B cell (primary cell): ENCODE results near the gene SLC1A2. TPM values are rescaled to one million over a fixed set of nuclear protein-coding genes. Genes with fewer than 3 reads are reported as not detected.

Source experiments
- ATAC-seq: fragments of 200-7000 bp; cut with Tn5 transposase; one replicate; pipeline ENCODE4 v1.10.0; 2021; ENCODE audit warnings: low read depth, mild to moderate bottlenecking, moderate number of reproducible peaks, moderate library complexity
- CTCF ChIA-PET: fragments of 350-600 bp; sonication (Branson Sonifier 250); formaldehyde crosslinking; loops from one replicate; lab custom pipeline; 2021; ENCODE audit warnings: antibody characterized with exemption, inconsistent platforms; lab: Charles Lee
- POLR2A ChIA-PET: fragments of 350-600 bp; sonication (Branson Sonifier 250); formaldehyde crosslinking; loops from one replicate; lab custom pipeline; 2021; ENCODE audit warnings: antibody characterized with exemption; lab: Charles Lee
- DNase-seq: peaks from one replicate; pipeline ENCODE4 v3.0.0; 2013
- H2AFZ ChIP-seq: 2 replicates; pipeline ENCODE4 v1.6.1; 2012; ENCODE audit warnings: mild to moderate bottlenecking, low read depth, low read length; ENCODE audit not compliant: insufficient read depth, poor library complexity, severe bottlenecking
- H3K27ac ChIP-seq, 2 donors: 1 replicate in 1 of 2; 2 replicates in 1 of 2; pipeline ENCODE4 v1.5.1; 2012 to 2013; ENCODE audit warnings: low read length in 2 of 2, mild to moderate bottlenecking in 2 of 2, moderate library complexity in 1 of 2
- H3K27me3 ChIP-seq, 4 experiments: fragments of 200-600 bp in 1 of 4; sonication (generic) in 1 of 4; replicated peaks in 1 of 4; 1 replicate in 2 of 4; 2 replicates in 2 of 4; pipeline versions ENCODE4 v1.6.1 to v1.7.0; 2013 to 2016; ENCODE audit warnings: low read length in 3 of 4, mild to moderate bottlenecking in 2 of 4, mixed read lengths in 1 of 4, moderate library complexity in 1 of 4; ENCODE audit not compliant: insufficient read depth in 4 of 4, control insufficient read depth in 3 of 4; ENCODE audit errors: control extremely low read depth in 1 of 4
- H3K36me3 ChIP-seq, 2 experiments: replicated peaks in 1 of 2; 1 replicate in 1 of 2; 2 replicates in 1 of 2; pipeline versions ENCODE4 v1.6.1 to v1.7.1; 2013; ENCODE audit warnings: low read length in 1 of 2; ENCODE audit not compliant: insufficient read depth in 2 of 2, control insufficient read depth in 1 of 2; ENCODE audit errors: control extremely low read depth in 1 of 2, extremely low read depth in 1 of 2
- H3K4me1 ChIP-seq, 2 donors: fragments of 200-600 bp in 1 of 2; sonication (generic) in 1 of 2; 1 replicate in 1 of 2; 2 replicates in 1 of 2; pipeline versions ENCODE4 v1.5.1 to v1.6.1; 2013 to 2017; ENCODE audit warnings: low read length in 2 of 2; ENCODE audit not compliant: control insufficient read depth in 2 of 2, insufficient read depth in 2 of 2
- H3K4me2 ChIP-seq: replicated peaks from 2 replicates; pipeline ENCODE3; 2012; ENCODE audit warnings: mild to moderate bottlenecking, low read depth, low read length; ENCODE audit not compliant: poor library complexity, severe bottlenecking
- H3K4me3 ChIP-seq, 5 experiments: fragments of 200-600 bp in 1 of 5; sonication (generic) in 1 of 5; 1 replicate in 3 of 5; 2 replicates in 2 of 5; pipeline versions ENCODE4 v1.5.1 to v1.7.0; 2011 to 2016; ENCODE audit warnings: low read length in 4 of 5, mild to moderate bottlenecking in 4 of 5, low read depth in 2 of 5, control low read depth in 1 of 5, moderate library complexity in 1 of 5; ENCODE audit not compliant: insufficient read depth in 1 of 5; ENCODE audit errors: control extremely low read depth in 1 of 5, extremely low read depth in 1 of 5
- H3K79me2 ChIP-seq: fragments of 200-600 bp; sonication (generic); one replicate; pipeline ENCODE4 v1.6.0; 2016; ENCODE audit warnings: low read length; ENCODE audit not compliant: control insufficient read depth, insufficient read depth
- H3K9ac ChIP-seq: fragments of 200-600 bp; sonication (generic); 2 replicates; pipeline ENCODE4 v1.6.1; 2017; ENCODE audit warnings: mild to moderate bottlenecking, low read length, moderate library complexity
- H3K9me3 ChIP-seq, 3 donors: one replicate each; pipeline versions ENCODE4 v1.6.1 to v1.7.1; 2013; ENCODE audit warnings: low read length in 2 of 3; ENCODE audit not compliant: control insufficient read depth in 2 of 3, insufficient read depth in 1 of 3; ENCODE audit errors: control extremely low read depth in 1 of 3
- H4K20me1 ChIP-seq: 2 replicates; pipeline ENCODE4 v1.6.0; 2012; ENCODE audit warnings: mild to moderate bottlenecking, low read length; ENCODE audit not compliant: insufficient read depth, control insufficient read depth, poor library complexity, severe bottlenecking
- H3K27ac Mint-ChIP-seq: one replicate; pipeline ENCODE4 v1.8.0; 2021; ENCODE audit warnings: mixed read lengths
- H3K27me3 Mint-ChIP-seq: one replicate; pipeline ENCODE4 v1.8.0; 2021; ENCODE audit warnings: mixed read lengths
- H3K4me1 Mint-ChIP-seq: one replicate; pipeline ENCODE4 v1.8.0; 2021; ENCODE audit warnings: mixed read lengths
- H3K4me3 Mint-ChIP-seq: one replicate; pipeline ENCODE4 v1.8.0; 2021; ENCODE audit warnings: mixed read lengths
- H3K9me3 Mint-ChIP-seq: one replicate; pipeline ENCODE4 v1.8.0; 2022; ENCODE audit warnings: mixed read lengths; ENCODE audit not compliant: insufficient read depth
- EZH2 ChIP-seq: IDR thresholded peaks from 2 replicates; pipeline ENCODE4 v1.6.1; 2012; ENCODE audit warnings: borderline replicate concordance, low read depth, mild to moderate bottlenecking, moderate library complexity, low read length; ENCODE audit not compliant: insufficient read depth, poor library complexity, severe bottlenecking
- WGBS: methylation state at CpG from one replicate; pipeline ENCODE4 v1.1.5; 2013; ENCODE audit warnings: missing lambda C conversion rate; ENCODE audit not compliant: insufficient coverage; 5-methylcytosine and 5-hydroxymethylcytosine counted together
- intact Hi-C: fragments of 100-400 bp; cut with micrococcal nuclease; formaldehyde crosslinking; loops from one replicate; pipeline ENCODE4 v1.10.0; 2022
- polyA plus RNA-seq: library from polyadenylated mRNA; depleted of rRNA; stranded (reverse); fragments of >200 nt; gene quantifications from 2 replicates; pipeline ENCODE4 v1.2.3, GENCODE V29; 2012
- total RNA-seq, 2 donors: library from RNA; stranded (reverse); fragments of 120-200 nt in 1 of 2; gene quantifications; 1 replicate in 1 of 2; 2 replicates in 1 of 2; pipeline versions ENCODE4 v1.2.3 to v1.2.4, GENCODE V29; 2013 to 2022
- TF ChIP-seq, protein P1 (sequence below): fragments of 200-600 bp; IDR thresholded peaks from one replicate; pipeline ENCODE4 v1.8.0; 2022; ENCODE audit warnings: antibody characterized with exemption, mild to moderate bottlenecking

The SLC1A2 gene
- total and polyA plus RNA-seq, 2 donors (not counting 1 experiment from before 2014, with no cell fraction given): not detected

DNA sequence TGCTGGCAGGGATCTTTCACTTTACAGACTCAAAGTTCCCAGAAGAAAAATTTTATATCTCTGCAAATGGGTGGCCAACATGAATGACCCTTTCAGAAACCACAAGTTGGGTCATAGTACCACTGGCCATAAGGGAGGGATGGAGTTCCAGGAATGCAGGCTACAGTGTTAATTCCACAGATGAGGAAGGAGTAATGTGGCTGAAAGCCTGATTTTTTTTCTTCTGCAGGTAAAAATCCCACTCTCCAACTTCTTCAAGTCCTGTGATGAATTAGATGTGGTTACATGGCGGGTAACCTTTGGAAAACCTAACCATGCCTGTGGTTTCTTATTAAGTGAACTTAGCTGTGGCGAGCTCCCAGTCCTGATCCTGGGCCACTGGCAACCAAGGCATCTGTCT is 103.2 kb downstream of the SLC1A2 start:
- H3K27me3 Mint-ChIP-seq: no peaks in the 10 kb centered on the region

DNA sequence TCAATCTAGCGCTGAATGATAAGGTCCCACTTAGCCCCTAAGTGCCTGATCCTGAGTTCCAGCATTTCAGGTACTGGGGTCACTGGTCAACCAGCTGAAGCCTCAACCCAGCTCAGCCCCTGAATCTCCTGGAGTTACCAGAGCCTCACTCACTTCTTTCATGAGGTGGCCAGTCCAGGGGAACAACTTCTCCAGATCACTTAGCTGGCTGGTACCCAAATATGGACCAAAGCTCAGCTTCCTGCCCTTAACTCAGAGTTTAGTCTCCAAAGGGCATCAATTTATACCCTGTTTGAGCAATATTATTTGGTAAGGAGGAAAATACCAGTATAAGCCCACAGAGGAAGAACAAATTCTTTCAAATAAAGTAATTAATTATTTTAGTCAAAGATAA is 105.6 kb downstream of the SLC1A2 start:
- Mint-ChIP-seq H3K9me3 (no peaks in the 10 kb centered on the region), H3K27me3 (no peaks in the 10 kb centered on the region), H3K4me1 (peaks cover 61% of the 10 kb centered on the region), H3K27ac (peak overlapping the region; percentile 86), H3K4me3 (peak overlapping the region; percentile 63)
- ATAC-seq: no peak
- ChIA-PET POLR2A (interaction anchor here (0.6 to 1.1 kb wide), 2 partner anchors 22 to 397 kb away, joined by 3 to 4 read pairs; partner anchors contain the start of genes APIP and PDHX), CTCF (interaction anchor here (0.9 to 1.5 kb wide), 7 partner anchors 14 to 664 kb away, joined by 3 to 6 read pairs (median 3); no protein-coding TSS in a partner anchor)
- Histone ChIP-seq H3K9me3 (peaks cover 0 to 2% (median 0%) of the 10 kb centered on the region in 3 donors), H4K20me1 (no peaks in the 10 kb centered on the region), H2AFZ (peak overlapping the region; percentile 52), H3K79me2 (no peaks in the 10 kb centered on the region), H3K4me1 (peaks cover 48 to 66% of the 10 kb centered on the region in 2 donors), H3K9ac (peak overlapping the region; percentile 41), H3K4me3 (peak overlapping the region in 1 of 5 experiments; percentile 34), H3K27me3 (no peaks in the 10 kb centered on the region), H3K36me3 (no peaks in the 10 kb centered on the region), H3K27ac (peak overlapping the region; percentile 92 to 93), H3K4me2 (peak overlapping the region; percentile 73)
- DNase-seq: no peak
- WGBS: 50% methylated on average over 1 of the region's 1 CpG
- intact Hi-C loops: loop anchor here (1.0 to 10.0 kb wide), 7 partner anchors 21 to 876 kb away; partner anchors contain the start of genes APIP, CAT and PDHX
- TF ChIP-seq, protein P1, sequence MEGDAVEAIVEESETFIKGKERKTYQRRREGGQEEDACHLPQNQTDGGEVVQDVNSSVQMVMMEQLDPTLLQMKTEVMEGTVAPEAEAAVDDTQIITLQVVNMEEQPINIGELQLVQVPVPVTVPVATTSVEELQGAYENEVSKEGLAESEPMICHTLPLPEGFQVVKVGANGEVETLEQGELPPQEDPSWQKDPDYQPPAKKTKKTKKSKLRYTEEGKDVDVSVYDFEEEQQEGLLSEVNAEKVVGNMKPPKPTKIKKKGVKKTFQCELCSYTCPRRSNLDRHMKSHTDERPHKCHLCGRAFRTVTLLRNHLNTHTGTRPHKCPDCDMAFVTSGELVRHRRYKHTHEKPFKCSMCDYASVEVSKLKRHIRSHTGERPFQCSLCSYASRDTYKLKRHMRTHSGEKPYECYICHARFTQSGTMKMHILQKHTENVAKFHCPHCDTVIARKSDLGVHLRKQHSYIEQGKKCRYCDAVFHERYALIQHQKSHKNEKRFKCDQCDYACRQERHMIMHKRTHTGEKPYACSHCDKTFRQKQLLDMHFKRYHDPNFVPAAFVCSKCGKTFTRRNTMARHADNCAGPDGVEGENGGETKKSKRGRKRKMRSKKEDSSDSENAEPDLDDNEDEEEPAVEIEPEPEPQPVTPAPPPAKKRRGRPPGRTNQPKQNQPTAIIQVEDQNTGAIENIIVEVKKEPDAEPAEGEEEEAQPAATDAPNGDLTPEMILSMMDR: no peak
- no peak for TF ChIP-seq EZH2

More for the DNA sequence above, 103.2 kb downstream of the SLC1A2 start:
- no peak for DNase-seq
- Histone ChIP-seq H3K79me2 (no peaks in the 10 kb centered on the region), H4K20me1 (no peaks in the 10 kb centered on the region), H3K4me2 (no peak overlapping the region), H3K9me3 (peaks cover 0 to under 1% (median 0%) of the 10 kb centered on the region in 3 donors), H3K36me3 (no peaks in the 10 kb centered on the region), H3K4me3 (no peak overlapping the region), H3K9ac (no peak overlapping the region), H2AFZ (no peak overlapping the region), H3K27me3 (no peaks in the 10 kb centered on the region), H3K4me1 (peaks cover 55 to 72% of the 10 kb centered on the region in 2 donors), H3K27ac (no peak overlapping the region)
- Mint-ChIP-seq H3K4me3 (no peak overlapping the region), H3K4me1 (peaks cover 63% of the 10 kb centered on the region), H3K27ac (no peak overlapping the region), H3K9me3 (no peaks in the 10 kb centered on the region)
- CTCF ChIA-PET: interaction anchor here (2.0 kb wide), 1 partner anchor 10 kb away, joined by 6 read pairs; no protein-coding TSS in a partner anchor
- 100% methylated on average over 2 of the region's 2 CpGs for WGBS
- POLR2A ChIA-PET: interaction anchor here (0.9 kb wide), 1 partner anchor 20 kb away, joined by 4 read pairs; no protein-coding TSS in a partner anchor
- no peak for ATAC-seq
- intact Hi-C loops: loop anchor here (10.0 kb wide), 1 partner anchor 61 kb away; no protein-coding TSS in a partner anchor
- TF ChIP-seq, protein P1: no peak
- TF ChIP-seq EZH2: no peak
